ENCODE results near the gene ANGEL2. TPM values are rescaled to one million over a fixed set of nuclear protein-coding genes. Genes with fewer than 3 reads are reported as not detected.

ANGEL2 gene
- polyA plus RNA-seq, 1 of the 3 experiments (the other 2 are of a cell fraction) = 14.0 TPM

DNA sequence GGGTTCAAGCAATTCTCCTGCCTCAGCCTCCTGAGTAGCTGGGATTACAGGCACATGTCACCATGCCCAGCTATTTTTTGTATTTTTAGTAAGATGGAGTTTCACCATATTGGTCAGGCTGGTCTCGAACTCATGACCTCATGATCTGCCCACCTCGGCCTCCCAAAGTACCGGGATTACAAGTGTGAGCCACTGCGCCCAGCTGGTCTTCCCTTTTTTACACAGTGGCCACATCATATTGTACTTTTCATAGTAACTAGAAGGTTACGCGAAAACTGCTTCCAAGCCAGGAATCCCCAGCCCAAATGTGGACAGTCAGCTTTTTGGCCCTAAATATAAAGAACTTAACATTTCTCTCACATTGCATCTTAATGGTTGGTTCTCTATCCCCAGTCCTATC is 61.2 kb downstream of the ANGEL2 start:
- Histone ChIP-seq H3K9ac (no peak overlapping the region), H3K9me3 (no peaks in the 10 kb centered on the region), H2AFZ (ENCODE audit: low read depth) (no peak overlapping the region), H3K4me3 (ENCODE audit: low read depth in 2 of 2, low read length in 1 of 2) (no peak overlapping the region), H4K20me1 (ENCODE audit: insufficient read depth) (no peaks in the 10 kb centered on the region), H3F3A (replicated peaks; ENCODE audit: insufficient read depth) (no peaks in the 10 kb centered on the region), H3K4me2 (no peak overlapping the region), H3K79me2 (ENCODE audit: insufficient read depth) (no peaks in the 10 kb centered on the region), H3K4me1 (ENCODE audit: control insufficient read depth in 1 of 2, insufficient read depth in 2 of 2, low read depth in 1 of 2, low read length in 1 of 2) (peaks cover 0 to 16% of the 10 kb centered on the region in 2 experiments; a peak in 1 of 4 replicates), H3K9me2 (no peaks in the 10 kb centered on the region), H3K27ac (ENCODE audit: low read depth in 2 of 2, low read length in 1 of 2) (no peak overlapping the region), H3K36me3 (replicated peaks in 1 of 2; ENCODE audit: control insufficient read depth in 1 of 2, insufficient read depth in 2 of 2, low read length in 1 of 2) (no peaks in the 10 kb centered on the region), H3K27me3 (ENCODE audit: insufficient read depth) (no peaks in the 10 kb centered on the region)
- WGBS (ENCODE audit: low lambda C conversion rate) = 92% methylated on average over 6 of the region's 6 CpGs
- TF ChIP-seq PBX3 (IDR thresholded peaks at IDR 0.05) (no peak), SMC3 (IDR thresholded peaks at IDR 0.05; ENCODE audit: low read depth, low read length) (no peak), ELF1 (IDR thresholded peaks at IDR 0.05) (no peak), TEAD4 (IDR thresholded peaks at IDR 0.05; ENCODE audit: borderline replicate concordance, insufficient read depth) (no peak), USF1 (IDR thresholded peaks at IDR 0.05; ENCODE audit: borderline replicate concordance, low read depth) (no peak), FOSL2 (IDR thresholded peaks at IDR 0.05; ENCODE audit: borderline replicate concordance, low read depth) (no peak), NRF1 (IDR thresholded peaks at IDR 0.05; ENCODE audit: low read depth, low read length) (no peak), MAX (IDR thresholded peaks at IDR 0.05; ENCODE audit: low read depth) (no peak), RCOR1 (IDR thresholded peaks at IDR 0.05; ENCODE audit: low read length) (no peak)
- TF ChIP-seq, protein P1, sequence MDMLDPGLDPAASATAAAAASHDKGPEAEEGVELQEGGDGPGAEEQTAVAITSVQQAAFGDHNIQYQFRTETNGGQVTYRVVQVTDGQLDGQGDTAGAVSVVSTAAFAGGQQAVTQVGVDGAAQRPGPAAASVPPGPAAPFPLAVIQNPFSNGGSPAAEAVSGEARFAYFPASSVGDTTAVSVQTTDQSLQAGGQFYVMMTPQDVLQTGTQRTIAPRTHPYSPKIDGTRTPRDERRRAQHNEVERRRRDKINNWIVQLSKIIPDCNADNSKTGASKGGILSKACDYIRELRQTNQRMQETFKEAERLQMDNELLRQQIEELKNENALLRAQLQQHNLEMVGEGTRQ (IDR thresholded peaks at IDR 0.05; ENCODE audit: borderline replicate concordance, low read depth, low read length) = no peak
- TF ChIP-seq, protein P2, sequence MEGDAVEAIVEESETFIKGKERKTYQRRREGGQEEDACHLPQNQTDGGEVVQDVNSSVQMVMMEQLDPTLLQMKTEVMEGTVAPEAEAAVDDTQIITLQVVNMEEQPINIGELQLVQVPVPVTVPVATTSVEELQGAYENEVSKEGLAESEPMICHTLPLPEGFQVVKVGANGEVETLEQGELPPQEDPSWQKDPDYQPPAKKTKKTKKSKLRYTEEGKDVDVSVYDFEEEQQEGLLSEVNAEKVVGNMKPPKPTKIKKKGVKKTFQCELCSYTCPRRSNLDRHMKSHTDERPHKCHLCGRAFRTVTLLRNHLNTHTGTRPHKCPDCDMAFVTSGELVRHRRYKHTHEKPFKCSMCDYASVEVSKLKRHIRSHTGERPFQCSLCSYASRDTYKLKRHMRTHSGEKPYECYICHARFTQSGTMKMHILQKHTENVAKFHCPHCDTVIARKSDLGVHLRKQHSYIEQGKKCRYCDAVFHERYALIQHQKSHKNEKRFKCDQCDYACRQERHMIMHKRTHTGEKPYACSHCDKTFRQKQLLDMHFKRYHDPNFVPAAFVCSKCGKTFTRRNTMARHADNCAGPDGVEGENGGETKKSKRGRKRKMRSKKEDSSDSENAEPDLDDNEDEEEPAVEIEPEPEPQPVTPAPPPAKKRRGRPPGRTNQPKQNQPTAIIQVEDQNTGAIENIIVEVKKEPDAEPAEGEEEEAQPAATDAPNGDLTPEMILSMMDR (IDR thresholded peaks at IDR 0.05) = no peak
- POLR2A ChIA-PET = no interaction called here
- CTCF ChIA-PET = interaction anchor here (1.1 to 2.0 kb wide), 2 partner anchors 14 to 34 kb away, joined by 3 to 7 read pairs; no protein-coding TSS in a partner anchor
- no peak for DNase-seq

DNA sequence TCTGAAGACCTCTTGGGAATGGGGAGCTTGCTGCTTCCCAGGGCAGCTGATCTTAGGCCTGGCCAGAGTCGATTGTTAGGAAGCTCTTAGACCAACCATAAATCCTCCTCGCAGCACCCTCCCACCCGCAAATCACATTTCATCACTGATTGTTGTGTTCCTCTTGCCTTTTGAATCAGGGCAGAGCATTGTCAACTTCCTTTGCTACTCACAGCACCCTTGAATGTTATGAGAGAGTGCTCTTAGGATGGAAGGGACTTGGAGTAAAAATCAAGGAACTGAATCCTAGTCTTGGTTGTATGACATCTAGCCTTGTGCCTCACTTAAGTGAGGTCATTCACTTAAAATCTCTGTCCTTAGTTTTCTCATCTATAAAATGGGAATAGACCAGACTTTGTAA is 62.3 kb downstream of the ANGEL2 start:
- no peak for DNase-seq
- H3K79me2 ChIP-seq (ENCODE audit: insufficient read depth) = no peaks in the 10 kb centered on the region
- H3K4me3 ChIP-seq (ENCODE audit: low read depth in 2 of 2, low read length in 1 of 2) = no peak overlapping the region
- H3K27ac ChIP-seq (ENCODE audit: low read depth in 2 of 2, low read length in 1 of 2) = no peak overlapping the region
- H3K36me3 ChIP-seq (replicated peaks in 1 of 2; ENCODE audit: control insufficient read depth in 1 of 2, insufficient read depth in 2 of 2, low read length in 1 of 2) = no peaks in the 10 kb centered on the region
- H3K9ac ChIP-seq = no peak overlapping the region
- H3K4me1 ChIP-seq (ENCODE audit: control insufficient read depth in 1 of 2, insufficient read depth in 2 of 2, low read depth in 1 of 2, low read length in 1 of 2) = peaks cover 0 to 16% of the 10 kb centered on the region in 2 experiments; a peak in 1 of 4 replicates
- WGBS (ENCODE audit: low lambda C conversion rate) = 85% methylated on average over 3 of the region's 3 CpGs
- TF ChIP-seq, protein P3, sequence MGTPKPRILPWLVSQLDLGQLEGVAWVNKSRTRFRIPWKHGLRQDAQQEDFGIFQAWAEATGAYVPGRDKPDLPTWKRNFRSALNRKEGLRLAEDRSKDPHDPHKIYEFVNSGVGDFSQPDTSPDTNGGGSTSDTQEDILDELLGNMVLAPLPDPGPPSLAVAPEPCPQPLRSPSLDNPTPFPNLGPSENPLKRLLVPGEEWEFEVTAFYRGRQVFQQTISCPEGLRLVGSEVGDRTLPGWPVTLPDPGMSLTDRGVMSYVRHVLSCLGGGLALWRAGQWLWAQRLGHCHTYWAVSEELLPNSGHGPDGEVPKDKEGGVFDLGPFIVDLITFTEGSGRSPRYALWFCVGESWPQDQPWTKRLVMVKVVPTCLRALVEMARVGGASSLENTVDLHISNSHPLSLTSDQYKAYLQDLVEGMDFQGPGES (IDR thresholded peaks at IDR 0.05; ENCODE audit: low read depth, low read length) = no peak
- no peak for TF ChIP-seq CHD2 (IDR thresholded peaks at IDR 0.05; ENCODE audit: low read length, partially characterized antibody)
- TF ChIP-seq ZBTB33 (IDR thresholded peaks at IDR 0.05; ENCODE audit: borderline replicate concordance, low read depth) = no peak
- no peak for TF ChIP-seq RXRA (IDR thresholded peaks at IDR 0.05; ENCODE audit: borderline replicate concordance, low read depth)
- no peak for TF ChIP-seq NRF1 (IDR thresholded peaks at IDR 0.05; ENCODE audit: low read depth, low read length)
- no peaks in the 10 kb centered on the region for H3K9me3 ChIP-seq
- H3K27me3 ChIP-seq (ENCODE audit: insufficient read depth) = no peaks in the 10 kb centered on the region
- ChIA-PET POLR2A (no interaction called here), CTCF (no interaction called here)
- H2AFZ ChIP-seq (ENCODE audit: low read depth) = no peak overlapping the region
- no peak overlapping the region for H3K4me2 ChIP-seq
- H3K9me2 ChIP-seq = no peaks in the 10 kb centered on the region
- H4K20me1 ChIP-seq (ENCODE audit: insufficient read depth) = no peaks in the 10 kb centered on the region
- H3F3A ChIP-seq (replicated peaks; ENCODE audit: insufficient read depth) = no peaks in the 10 kb centered on the region
